ENCODE measurements around the gene SYP.

Gene SYP

DNA sequence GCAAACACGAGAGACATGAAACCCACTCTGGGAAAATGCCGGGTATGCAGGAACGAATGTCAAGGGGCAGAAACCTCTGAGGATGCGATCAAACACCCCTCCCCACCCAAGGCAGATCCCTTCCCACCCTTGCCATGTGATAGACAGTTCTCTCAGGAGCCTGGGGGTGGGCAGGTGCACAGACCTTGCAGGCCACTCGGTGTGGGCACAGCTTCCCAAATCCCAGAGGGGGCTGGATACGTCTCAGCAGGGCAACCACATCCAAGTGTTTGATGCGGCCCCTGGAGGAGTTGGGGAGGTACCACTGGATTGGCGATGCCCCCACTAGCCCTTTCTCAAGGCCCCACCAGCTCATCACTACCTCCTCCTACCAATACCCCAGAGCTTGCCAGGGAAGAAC is 10.4 kb upstream of the SYP start:
- no peak for TF ChIP-seq CTCF (conservative IDR thresholded peaks at IDR 0.05; ENCODE audit: low read length)
- H3K4me3 ChIP-seq (ENCODE audit: low read length) = no peak overlapping the region
- no peak for DNase-seq (ENCODE audit: low read depth)

DNA sequence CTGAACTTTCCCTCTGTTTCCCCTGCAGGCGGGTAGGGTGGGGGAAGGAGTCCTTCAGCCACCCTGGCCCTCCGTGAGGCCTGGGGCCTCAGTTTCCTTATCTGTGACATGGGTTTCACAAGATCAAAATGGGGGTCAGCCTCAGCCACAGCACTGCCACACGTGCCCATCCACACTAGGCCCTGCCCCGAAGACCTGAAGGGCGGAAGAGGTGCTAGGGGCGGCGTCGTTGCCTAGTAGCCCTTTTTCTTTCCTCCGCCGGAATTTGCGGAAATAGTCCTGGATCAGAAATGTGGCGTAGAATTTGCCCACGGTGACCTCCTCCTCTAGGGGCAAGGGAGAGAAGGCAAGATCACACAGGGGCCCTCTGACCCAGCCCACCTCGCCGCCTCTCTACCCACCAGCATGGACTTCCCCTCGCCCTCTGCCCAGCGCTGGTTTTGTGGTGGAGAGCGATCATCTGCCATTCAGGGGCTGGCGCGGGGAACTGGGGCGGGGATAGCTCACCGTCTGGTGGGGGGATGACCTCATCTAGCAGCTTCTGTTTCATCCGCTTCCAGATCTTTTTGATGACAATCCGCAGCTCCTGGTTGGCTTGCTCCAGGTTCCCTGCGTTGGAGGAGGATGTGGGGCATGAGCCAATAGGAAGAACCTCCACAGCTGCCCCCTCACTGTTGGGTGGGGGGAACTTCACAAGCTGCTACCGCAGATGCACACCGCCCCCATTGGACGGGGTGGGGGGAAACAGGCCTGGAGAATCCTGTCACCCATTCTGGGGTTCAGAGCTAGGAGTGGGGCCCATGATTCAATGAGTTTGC is 9.7 kb upstream of the SYP start:
- no peak overlapping the region for H3K4me3 ChIP-seq (ENCODE audit: low read length)
- TF ChIP-seq CTCF (conservative IDR thresholded peaks at IDR 0.05; ENCODE audit: low read length) = no peak
- no peak for DNase-seq (ENCODE audit: low read depth)

GRCh38 chrX:49208399-49208798 is 8.4 kb upstream of the SYP start:
- TF ChIP-seq CTCF (conservative IDR thresholded peaks at IDR 0.05; ENCODE audit: low read length) = no peak
- no peak overlapping the region for H3K4me3 ChIP-seq (ENCODE audit: low read length)
- DNase-seq (ENCODE audit: low read depth) = no peak

DNA sequence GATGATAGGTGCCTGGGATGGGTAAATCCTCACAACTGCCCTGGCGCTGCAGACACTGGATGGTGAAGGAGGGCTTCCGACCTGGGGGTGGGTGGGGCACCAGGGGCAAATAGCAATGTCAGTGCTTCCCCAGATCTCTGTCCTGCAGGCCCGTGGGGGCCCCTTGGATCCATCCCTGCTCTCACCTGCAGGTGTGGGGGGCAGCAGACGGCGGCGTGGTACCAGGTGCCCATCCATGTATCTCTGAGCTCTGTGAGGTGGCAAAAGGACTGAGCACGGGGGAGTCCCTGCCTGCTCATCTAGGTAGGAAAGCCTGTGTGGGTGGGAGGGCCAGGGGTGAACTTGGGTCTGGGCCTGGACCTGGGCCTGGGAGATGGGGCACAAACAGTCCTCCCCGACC is 6.5 kb upstream of the SYP start:
- TF ChIP-seq CTCF (conservative IDR thresholded peaks at IDR 0.05; ENCODE audit: low read length) = no peak
- H3K4me3 ChIP-seq (ENCODE audit: low read length) = no peak overlapping the region
- no peak for DNase-seq (ENCODE audit: low read depth)

- no peak for TF ChIP-seq CTCF (conservative IDR thresholded peaks at IDR 0.05; ENCODE audit: low read length)
- H3K4me3 ChIP-seq (ENCODE audit: low read length) = no peak overlapping the region
- DNase-seq (ENCODE audit: low read depth) = no peak
These were observed 5.5 kb upstream of the SYP start for GRCh38 chrX:49205443-49205842.

- TF ChIP-seq CTCF (conservative IDR thresholded peaks at IDR 0.05; ENCODE audit: low read length) = no peak
- no peak overlapping the region for H3K4me3 ChIP-seq (ENCODE audit: low read length)
- DNase-seq (ENCODE audit: low read depth) = no peak
These were observed 4.7 kb upstream of the SYP start for GRCh38 chrX:49204709-49205108.

DNA sequence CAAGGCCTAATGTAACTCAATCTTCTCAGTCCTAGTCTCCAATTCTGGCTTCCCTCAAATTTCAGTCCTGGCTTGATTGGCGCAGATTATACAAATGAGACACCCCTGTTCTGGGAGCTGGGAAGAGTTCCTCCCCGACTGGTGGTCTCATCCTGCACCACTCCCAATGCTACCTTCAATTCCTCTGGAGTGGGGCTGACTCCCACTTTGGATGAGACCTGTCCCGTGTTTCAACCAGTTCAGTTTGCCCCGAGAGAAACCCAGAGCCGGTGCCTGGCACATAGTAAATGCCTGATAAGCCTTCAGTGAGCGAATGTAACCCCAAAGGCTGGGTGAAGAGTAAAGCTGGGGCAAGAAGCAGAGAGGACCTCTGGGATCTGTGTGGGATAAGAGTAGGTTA is 4.0 kb upstream of the SYP start:
- DNase-seq (ENCODE audit: low read depth) = no peak

More for the DNA sequence above, 4.0 kb upstream of the SYP start:
- H3K4me3 ChIP-seq (ENCODE audit: low read length) = no peak overlapping the region
- TF ChIP-seq CTCF (conservative IDR thresholded peaks at IDR 0.05; ENCODE audit: low read length) = no peak
